NB4 (cell line): ENCODE results near the gene SYNDIG1.

Experiments
- DNase-seq: peaks from one replicate; pipeline ENCODE4 v3.0.0; 2010; ENCODE audit warnings: low read depth
- H3K4me3 ChIP-seq: one replicate; pipeline ENCODE4 v1.5.1; 2011; ENCODE audit warnings: mild to moderate bottlenecking, low read depth, low read length, moderate library complexity
- MYC ChIP-seq: IDR thresholded peaks from 2 replicates; pipeline ENCODE4 v1.6.1; 2011; ENCODE audit warnings: low read depth, low read length
- POLR2A ChIP-seq: IDR thresholded peaks from 2 replicates; pipeline ENCODE4 v1.6.1; 2011; ENCODE audit warnings: mild to moderate bottlenecking; ENCODE audit not compliant: insufficient read length; ENCODE audit errors: extremely low read depth
- TF ChIP-seq, protein P1 (sequence below): IDR thresholded peaks from 2 replicates; pipeline ENCODE4 v1.6.1; 2011; ENCODE audit warnings: low read depth, low read length
- TF ChIP-seq, protein P2 (sequence below): IDR thresholded peaks from one replicate; pipeline ENCODE4 v1.5.1; 2012; ENCODE audit warnings: low read depth, low read length

SYNDIG1 gene

DNA sequence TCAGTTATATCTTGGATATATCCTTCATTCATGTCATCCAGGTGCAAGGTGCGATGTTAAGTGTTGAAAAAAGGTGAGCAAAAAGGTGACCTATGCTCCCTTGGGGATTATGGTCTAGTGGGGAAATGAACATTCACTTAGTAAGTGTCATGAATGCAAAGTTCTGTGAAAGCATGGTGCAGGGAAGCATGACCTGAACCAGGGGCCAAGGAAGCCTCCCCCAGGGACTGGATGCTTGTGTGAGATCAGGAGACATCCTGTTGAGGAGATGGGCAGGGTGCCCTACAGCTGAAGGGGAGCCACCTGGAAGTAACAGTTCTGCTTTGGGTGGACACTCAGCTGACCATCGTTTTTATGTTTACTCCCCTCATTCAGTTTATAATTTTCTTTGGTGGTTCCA lies 179.5 kb downstream of the SYNDIG1 start:
- TF ChIP-seq MYC = no peak
- no peak overlapping the region for H3K4me3 ChIP-seq
- DNase-seq = no peak

DNA sequence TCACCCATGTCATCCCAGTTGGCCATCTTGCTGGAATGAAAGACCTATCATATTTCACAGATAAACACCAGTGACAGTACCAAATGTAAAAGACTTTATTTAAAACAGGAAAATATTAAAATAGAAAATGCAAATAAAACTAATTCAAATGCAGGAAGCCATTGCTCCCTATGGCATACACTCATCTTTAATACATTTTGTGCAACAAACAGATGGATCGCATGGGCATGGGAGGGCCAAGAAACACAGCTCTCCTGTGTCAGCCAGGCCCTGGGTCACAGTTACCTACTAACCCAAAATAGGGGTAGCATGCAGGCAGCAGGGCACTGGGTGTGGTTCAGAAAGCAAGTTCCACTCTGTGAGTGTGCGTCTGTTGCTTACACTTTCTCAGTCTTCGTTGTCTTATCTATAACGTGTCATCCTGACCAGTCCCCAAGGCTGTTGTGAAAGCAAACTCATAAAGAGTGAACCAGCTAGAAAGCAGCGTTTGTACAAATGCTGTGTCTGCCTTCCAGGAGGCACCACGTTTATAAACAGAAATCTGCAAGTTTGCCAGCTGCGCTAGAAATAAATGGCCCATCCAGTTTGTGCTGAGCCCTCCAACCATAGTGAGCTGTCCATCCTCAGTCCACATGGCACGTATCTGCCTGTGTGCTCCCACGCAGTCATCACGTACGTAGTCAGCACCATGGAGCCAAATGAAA lies 180.5 kb downstream of the SYNDIG1 start:
- no peak for DNase-seq
- no peak overlapping the region for H3K4me3 ChIP-seq
- no peak for TF ChIP-seq POLR2A
- TF ChIP-seq MYC = no peak

GRCh38 chr20:24651171-24651975 lies 181.9 kb downstream of the SYNDIG1 start:
- peak; percentile 44 for DNase-seq
- TF ChIP-seq, protein P1, sequence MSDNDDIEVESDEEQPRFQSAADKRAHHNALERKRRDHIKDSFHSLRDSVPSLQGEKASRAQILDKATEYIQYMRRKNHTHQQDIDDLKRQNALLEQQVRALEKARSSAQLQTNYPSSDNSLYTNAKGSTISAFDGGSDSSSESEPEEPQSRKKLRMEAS = no peak
- TF ChIP-seq MYC = no peak
- no peak for TF ChIP-seq POLR2A
- TF ChIP-seq, protein P2, sequence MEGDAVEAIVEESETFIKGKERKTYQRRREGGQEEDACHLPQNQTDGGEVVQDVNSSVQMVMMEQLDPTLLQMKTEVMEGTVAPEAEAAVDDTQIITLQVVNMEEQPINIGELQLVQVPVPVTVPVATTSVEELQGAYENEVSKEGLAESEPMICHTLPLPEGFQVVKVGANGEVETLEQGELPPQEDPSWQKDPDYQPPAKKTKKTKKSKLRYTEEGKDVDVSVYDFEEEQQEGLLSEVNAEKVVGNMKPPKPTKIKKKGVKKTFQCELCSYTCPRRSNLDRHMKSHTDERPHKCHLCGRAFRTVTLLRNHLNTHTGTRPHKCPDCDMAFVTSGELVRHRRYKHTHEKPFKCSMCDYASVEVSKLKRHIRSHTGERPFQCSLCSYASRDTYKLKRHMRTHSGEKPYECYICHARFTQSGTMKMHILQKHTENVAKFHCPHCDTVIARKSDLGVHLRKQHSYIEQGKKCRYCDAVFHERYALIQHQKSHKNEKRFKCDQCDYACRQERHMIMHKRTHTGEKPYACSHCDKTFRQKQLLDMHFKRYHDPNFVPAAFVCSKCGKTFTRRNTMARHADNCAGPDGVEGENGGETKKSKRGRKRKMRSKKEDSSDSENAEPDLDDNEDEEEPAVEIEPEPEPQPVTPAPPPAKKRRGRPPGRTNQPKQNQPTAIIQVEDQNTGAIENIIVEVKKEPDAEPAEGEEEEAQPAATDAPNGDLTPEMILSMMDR = no peak
- no peak overlapping the region for H3K4me3 ChIP-seq

DNA sequence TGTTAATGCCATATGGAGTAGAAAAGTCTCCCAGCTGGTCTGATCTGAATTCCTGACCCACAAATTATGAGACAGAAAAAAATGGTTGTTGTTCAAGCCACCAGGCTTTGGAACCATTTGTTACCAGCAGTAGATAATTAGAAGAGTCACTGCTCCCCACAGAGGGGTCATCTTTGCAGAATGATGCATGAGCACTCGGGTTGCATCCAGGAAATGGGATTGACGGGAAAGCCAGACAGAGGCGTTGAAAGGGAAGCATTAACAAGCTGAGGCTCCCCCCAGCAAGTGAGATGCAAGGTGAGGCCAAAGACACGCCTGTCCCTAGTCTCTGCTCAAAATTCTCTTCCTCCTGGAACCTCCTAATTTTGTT lies 182.5 kb downstream of the SYNDIG1 start:
- no peak for TF ChIP-seq POLR2A
- TF ChIP-seq, protein P2 = no peak
- TF ChIP-seq MYC = no peak
- TF ChIP-seq, protein P1 = no peak
- DNase-seq = no peak
- H3K4me3 ChIP-seq = no peak overlapping the region

DNA sequence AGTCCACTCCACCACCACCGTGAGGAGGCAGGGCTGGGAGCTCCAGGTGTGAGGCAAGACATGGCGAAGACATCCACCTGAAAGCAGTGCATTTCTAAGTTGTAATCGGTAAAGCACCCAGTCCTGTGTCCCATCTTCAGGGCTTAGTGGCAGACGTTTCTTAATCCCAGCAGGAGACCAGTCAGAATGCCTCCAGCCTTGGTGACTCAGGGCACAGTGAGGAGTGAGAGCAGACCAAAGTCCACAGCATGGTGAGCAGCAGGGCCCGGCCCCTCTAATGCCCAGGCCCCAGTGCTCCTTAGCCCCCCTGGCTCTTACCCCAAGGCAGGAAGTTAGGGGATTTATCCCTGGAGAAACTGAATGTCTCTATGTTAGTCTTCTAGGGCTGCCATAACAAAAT lies 183.9 kb downstream of the SYNDIG1 start:
- TF ChIP-seq, protein P1 = no peak
- TF ChIP-seq MYC = no peak
- TF ChIP-seq, protein P2 = no peak
- TF ChIP-seq POLR2A = no peak
- no peak overlapping the region for H3K4me3 ChIP-seq
- DNase-seq = no peak

- H3K4me3 ChIP-seq = no peak overlapping the region
- TF ChIP-seq POLR2A (no peak), MYC (no peak)
- TF ChIP-seq, protein P1 = no peak
- TF ChIP-seq, protein P2 = no peak
- no peak for DNase-seq
Measured at GRCh38 chr20:24654425-24654824, 185.0 kb downstream of the SYNDIG1 start.
